K562 (cell line): ENCODE results near the gene SPTLC2. TPM values are rescaled to one million over a fixed set of nuclear protein-coding genes. Genes with fewer than 3 reads are reported as not detected.

Source experiments
- ATAC-seq: fragments of 200-7000 bp; cut with Tn5 transposase; 3 replicates; pipeline ENCODE4 v1.9.1; 2020; ENCODE audit warnings: moderate library complexity
- BruUV-seq: library from RNA; stranded (reverse); fragments of 400-500 nt; replicated peaks from 2 replicates; lab custom pipeline; 2021; lab: Mats Ljungman, UMichigan
- CTCF ChIA-PET: fragments of 300-600 bp; formaldehyde crosslinking; extraction: SDS; loops from one replicate; lab custom pipeline; 2021; ENCODE audit warnings: low intra/inter-chr PET ratio; lab: Yijun Ruan, JAX
- POLR2A ChIA-PET: fragments of 300-600, 350-650 bp; sonication (Branson Sonifier 250); formaldehyde crosslinking; extraction: SDS; loops from one replicate; lab custom pipeline; 2021; ENCODE audit warnings: antibody characterized with exemption, inconsistent platforms; lab: Yijun Ruan, JAX
- DNase-seq, 4 experiments: peaks; one replicate each; pipeline versions ENCODE4 v3.0.0 to v3.0.0-alpha.2; 2011 to 2018; ENCODE audit warnings: low spot score in 3 of 4, mixed read lengths in 3 of 4; ENCODE audit errors: extremely low read depth in 1 of 4
- FAIRE-seq: peaks from 2 replicates; lab custom pipeline; 2011; peaks lifted over from hg19 to GRCh38; lab: Jason Lieb, UNC
- H2AFZ ChIP-seq: 2 replicates; pipeline ENCODE4 v1.6.0; 2011; ENCODE audit warnings: low read depth, low read length, control low read depth, inconsistent platforms
- H3K27ac ChIP-seq: fragments of 200-600 bp; 3 replicates; pipeline ENCODE4 v1.8.0; 2011; ENCODE audit warnings: low read depth, mild to moderate bottlenecking, control low read depth, inconsistent platforms, low read length, moderate library complexity, mixed read lengths; ENCODE audit errors: extremely low read depth
- H3K27me3 ChIP-seq, 2 experiments: fragments of 300-600 bp in 1 of 2; 2 replicates in 1 of 2; 3 replicates in 1 of 2; pipeline versions ENCODE4 v1.6.0 to v1.8.0; 2011; ENCODE audit warnings: inconsistent platforms in 2 of 2, low read length in 2 of 2, mild to moderate bottlenecking in 1 of 2, mixed read lengths in 1 of 2, moderate library complexity in 1 of 2; ENCODE audit not compliant: control insufficient read depth in 2 of 2, insufficient read depth in 2 of 2
- H3K36me3 ChIP-seq: fragments of 300-600 bp; 3 replicates; pipeline ENCODE4 v1.8.0; 2011; ENCODE audit warnings: mild to moderate bottlenecking, low read length, inconsistent platforms; ENCODE audit not compliant: control insufficient read depth, insufficient read depth
- H3K4me1 ChIP-seq, 2 experiments: fragments of 200-600 bp in 1 of 2; replicated peaks in 1 of 2; 2 replicates in 1 of 2; 3 replicates in 1 of 2; pipeline versions ENCODE4 v1.5.1 to v1.8.0; 2011; ENCODE audit warnings: inconsistent platforms in 2 of 2, low read length in 2 of 2, mild to moderate bottlenecking in 1 of 2, mixed read lengths in 1 of 2, moderate library complexity in 1 of 2; ENCODE audit not compliant: control insufficient read depth in 2 of 2, insufficient read depth in 2 of 2
- H3K4me2 ChIP-seq: 2 replicates; pipeline ENCODE4 v1.6.1; 2011; ENCODE audit warnings: low read length, control low read depth, inconsistent platforms, mixed read lengths; ENCODE audit not compliant: insufficient read depth
- H3K4me3 ChIP-seq: fragments of 200-600 bp; sonication (generic), shearing (Covaris generic); 2 replicates; pipeline ENCODE4 v1.5.1; 2016; ENCODE audit warnings: control low read depth, inconsistent platforms
- H3K79me2 ChIP-seq: fragments of 200-600 bp; 3 replicates; pipeline ENCODE4 v1.8.0; 2011; ENCODE audit warnings: low read length, inconsistent platforms; ENCODE audit not compliant: control insufficient read depth, insufficient read depth
- H3K9ac ChIP-seq, 2 experiments: 2 replicates each; pipeline versions ENCODE4 v1.6.0 to v1.6.1; 2011; ENCODE audit warnings: low read depth in 2 of 2, low read length in 2 of 2, control low read depth in 1 of 2, inconsistent platforms in 1 of 2, mild to moderate bottlenecking in 1 of 2, mixed read lengths in 1 of 2; ENCODE audit not compliant: insufficient read depth in 1 of 2
- H3K9me1 ChIP-seq: one replicate; pipeline ENCODE4 v1.6.0; 2011; ENCODE audit warnings: inconsistent platforms, mild to moderate bottlenecking, low read length, moderate library complexity; ENCODE audit not compliant: control insufficient read depth, insufficient read depth
- H3K9me3 ChIP-seq: replicated peaks from 2 replicates; pipeline ENCODE4 v1.5.1; 2011; ENCODE audit warnings: low read depth, low read length, inconsistent platforms; ENCODE audit not compliant: control insufficient read depth, insufficient read depth
- H4K20me1 ChIP-seq: replicated peaks from 2 replicates; pipeline ENCODE4 v1.6.1; 2011; ENCODE audit warnings: low read length, inconsistent platforms, mixed read lengths; ENCODE audit not compliant: control insufficient read depth, insufficient read depth
- ARID2 ChIP-seq: fragments of 450-650 bp; IDR thresholded peaks from 2 replicates; pipeline ENCODE4 v1.6.1; 2017; ENCODE audit warnings: antibody characterized with exemption, mild to moderate bottlenecking
- ARNT ChIP-seq, 2 experiments: fragments of 450-650 bp; IDR thresholded peaks; 2 replicates each; pipeline ENCODE4 v1.6.1; 2016; ENCODE audit warnings: mild to moderate bottlenecking in 1 of 2
- ATF2 ChIP-seq: sonication (generic); formaldehyde crosslinking; IDR thresholded peaks from 2 replicates; pipeline ENCODE4 v1.8.1; 2022; ENCODE audit warnings: missing genetic modification reagents
- GTF2B ChIP-seq: IDR thresholded peaks from 2 replicates; pipeline ENCODE4 v1.6.1; 2011; ENCODE audit not compliant: insufficient read length; ENCODE audit errors: extremely low read depth
- IRF9 ChIP-seq: fragments of 450-650 bp; IDR thresholded peaks from 2 replicates; pipeline ENCODE4 v1.6.1; 2016; ENCODE audit warnings: missing biosample characterization, missing genetic modification characterization
- MEF2D ChIP-seq: conservative IDR thresholded peaks from 2 replicates; pipeline ENCODE4 v1.6.1; 2016; ENCODE audit warnings: low read depth, missing genetic modification characterization, missing compliant biosample characterization
- POLR2A ChIP-seq: fragments of 450-650 bp; conservative IDR thresholded peaks from 2 replicates; pipeline ENCODE4 v1.6.1; 2016
- SRF ChIP-seq, 2 experiments: fragments of 250-450, 450-650 bp in 1 of 2; sonication (Bioruptor Pico) in 1 of 2; sonication (generic) in 1 of 2; formaldehyde crosslinking; IDR thresholded peaks; 2 replicates each; pipeline versions ENCODE4 v1.5.0 to v1.5.1; 2020 to 2022; ENCODE audit warnings: mild to moderate bottlenecking in 1 of 2, missing genetic modification reagents in 1 of 2
- STAT6 ChIP-seq: sonication (generic); formaldehyde crosslinking; IDR thresholded peaks from 2 replicates; pipeline ENCODE4 v1.8.1; 2023; ENCODE audit warnings: mild to moderate bottlenecking, missing genetic modification reagents
- ZNF212 ChIP-seq: fragments of 450-650 bp; formaldehyde crosslinking; IDR thresholded peaks from 2 replicates; pipeline ENCODE4 v1.4.0; 2020; ENCODE audit warnings: mild to moderate bottlenecking
- ZNF41 ChIP-seq: fragments of 250-450 bp; sonication (Bioruptor Pico); conservative IDR thresholded peaks from 2 replicates; pipeline ENCODE4 v1.4.0; 2020; ENCODE audit warnings: mild to moderate bottlenecking
- ZNF76 ChIP-seq: fragments of 250-450 bp; sonication (Bioruptor Pico); IDR thresholded peaks from 2 replicates; pipeline ENCODE4 v1.4.0; 2020; ENCODE audit warnings: mild to moderate bottlenecking, moderate library complexity, borderline replicate concordance
- WGBS: fragments of 100-300 bp; shearing (Covaris generic); methylation state at CpG from one replicate; pipeline ENCODE4 v1.1.6; 2016; ENCODE audit warnings: low coverage, mixed read lengths; ENCODE audit not compliant: insufficient coverage; ENCODE audit errors: missing lambda C conversion rate; 5-methylcytosine and 5-hydroxymethylcytosine counted together
- in situ Hi-C: fragments of 300-500 bp; cut with MboI; formaldehyde crosslinking; loops from 4 replicates; pipeline ENCODE4 v1.15.0; 2018; ENCODE audit warnings: inconsistent platforms, mixed read lengths
- intact Hi-C: fragments of 100-400 bp; cut with micrococcal nuclease; formaldehyde crosslinking; loops from 2 replicates; pipeline ENCODE4 v1.14.2; 2022
- polyA plus RNA-seq, 8 experiments: library from polyadenylated mRNA; depleted of rRNA in 4 of 8; stranded (reverse) in 5 of 8; unstranded in 3 of 8; fragments of >200 nt; fragmentation: Nextera tagmentation in 2 of 8; fragmentation: Illumina TruSeq in 1 of 8; extraction: Ambion mirVana in 2 of 8; extraction: Trizol in 1 of 8; gene quantifications; 2 replicates each; pipeline versions ENCODE4 v1.2.1 to v1.2.3, GENCODE V29; 2011 to 2014; ENCODE audit warnings: inconsistent platforms in 1 of 8, missing spikeins in 1 of 8
- total RNA-seq, 7 experiments: library from RNA; depleted of rRNA in 6 of 7; stranded (reverse); fragments of >200 nt in 6 of 7; fragmentation: Illumina TruSeq in 2 of 7; extraction: Trizol in 2 of 7; gene quantifications; 2 replicates each; pipeline versions ENCODE4 v1.2.1 to v1.2.3, GENCODE V29; 2011 to 2021; ENCODE audit warnings: low replicate concordance in 1 of 7

The SPTLC2 gene
- total and polyA plus RNA-seq, 9 of the 15 experiments (the other 6 are each of a cell fraction or from before 2014, with no cell fraction given), result 4.5 to 30.4 (median 14.0) TPM

DNA sequence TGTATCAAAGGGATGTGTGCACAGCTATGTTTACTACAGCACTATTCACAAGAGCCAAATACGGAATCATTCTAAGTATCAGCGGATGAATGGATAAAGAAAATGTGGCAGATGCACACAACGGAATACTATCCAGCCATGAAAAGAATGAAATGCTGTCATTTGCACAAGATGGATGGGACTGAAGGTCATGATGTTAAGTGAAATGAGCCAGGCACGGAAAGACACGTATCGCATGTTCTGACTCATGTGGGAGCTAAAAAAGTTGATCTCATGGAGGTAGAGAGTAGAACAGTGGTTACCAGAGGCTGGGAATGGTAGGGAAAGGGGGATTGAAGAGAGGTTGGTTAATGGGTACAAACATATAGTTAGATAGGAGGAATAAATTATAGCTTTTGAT, 91.9 kb downstream of the SPTLC2 start (continued):
- no peak for TF ChIP-seq ARID2

DNA sequence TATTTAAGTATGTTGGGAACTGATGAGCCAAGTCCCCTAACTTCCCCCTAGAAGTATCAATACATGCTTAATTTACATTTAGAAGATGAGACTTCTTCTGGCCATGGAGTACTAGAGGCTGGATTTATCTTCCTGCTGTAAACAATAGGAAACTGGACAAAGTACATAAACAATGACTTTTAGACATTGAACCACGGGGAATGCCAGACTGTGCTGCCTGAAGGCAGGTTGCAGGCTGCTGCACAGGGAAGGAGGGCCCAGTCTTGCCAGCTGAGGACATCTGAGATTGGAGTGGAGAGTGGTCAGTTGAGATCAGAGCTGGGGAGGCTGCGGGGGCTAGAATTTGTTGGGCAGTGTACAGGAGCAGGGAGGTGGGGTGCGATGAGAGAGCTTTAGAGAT, 93.3 kb downstream of the SPTLC2 start:
- intact Hi-C loops, result no loop called here
- Histone ChIP-seq H3K4me2 (no peak overlapping the region), H2AFZ (no peak overlapping the region), H4K20me1 (no peaks in the 10 kb centered on the region), H3K79me2 (no peaks in the 10 kb centered on the region), H3K9me1 (no peaks in the 10 kb centered on the region), H3K27me3 (no peaks in the 10 kb centered on the region), H3K27ac (no peak overlapping the region), H3K4me1 (no peaks in the 10 kb centered on the region), H3K9me3 (no peaks in the 10 kb centered on the region), H3K9ac (no peak overlapping the region), H3K4me3 (no peak overlapping the region), H3K36me3 (peaks cover 28% of the 10 kb centered on the region; the same call in 2 of the 3 replicates)
- ChIA-PET POLR2A (no interaction called here), CTCF (no interaction called here)
- FAIRE-seq (no peak), ATAC-seq (no peak), DNase-seq (no peak)
- TF ChIP-seq STAT6 (CRISPR knock-in tag), result no peak
- no peak for TF ChIP-seq IRF9 (tag)
- no peak for TF ChIP-seq GTF2B
- no peak for TF ChIP-seq ZNF41 (CRISPR knock-in tag)
- TF ChIP-seq ARNT (IDR thresholded peaks at IDR 0.05), result no peak
- TF ChIP-seq POLR2A, result no peak
- TF ChIP-seq MEF2D (tag), result no peak
- TF ChIP-seq ZNF212 (CRISPR knock-in tag), result no peak
- TF ChIP-seq ZNF76 (CRISPR knock-in tag), result no peak
- no peak for TF ChIP-seq SRF (CRISPR knock-in tag; IDR thresholded peaks at IDR 0.05)
- TF ChIP-seq ATF2 (CRISPR knock-in tag), result no peak
- 83% methylated on average over 3 of the region's 3 CpGs for WGBS
- BruUV-seq, result no TSS peak
- in situ Hi-C loops, result no loop called here
